Activated CD8-positive, alpha-beta memory T cell treated with anti-CD3 and anti-CD28 coated beads, Interleukin-2, amount 50 U/mL, for 24 hours (primary cell): ENCODE data around the gene FAM221A.
"Not testable (repeated sequence)": the region's sequence is repeated elsewhere in the genome, so short reads cannot be mapped to it uniquely, and the experiment has no call there.

ENCODE experiments used
- DNase-seq: peaks from one replicate; pipeline ENCODE4 v3.0.0-alpha.2; 2020; ENCODE audit errors: extremely low read depth

The FAM221A gene, protein sequence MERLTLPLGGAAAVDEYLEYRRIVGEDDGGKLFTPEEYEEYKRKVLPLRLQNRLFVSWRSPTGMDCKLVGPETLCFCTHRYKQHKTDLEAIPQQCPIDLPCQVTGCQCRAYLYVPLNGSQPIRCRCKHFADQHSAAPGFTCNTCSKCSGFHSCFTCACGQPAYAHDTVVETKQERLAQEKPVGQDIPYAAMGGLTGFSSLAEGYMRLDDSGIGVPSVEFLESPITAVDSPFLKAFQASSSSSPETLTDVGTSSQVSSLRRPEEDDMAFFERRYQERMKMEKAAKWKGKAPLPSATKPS

GRCh38 chr7:23679898-23680413 lies at the start of gene FAM221A:
FAM221A (plus strand) TSS chr7:23680199; CDS start chr7:23680219, 20 bp downstream.
- peak; percentile 47 for DNase-seq

DNA sequence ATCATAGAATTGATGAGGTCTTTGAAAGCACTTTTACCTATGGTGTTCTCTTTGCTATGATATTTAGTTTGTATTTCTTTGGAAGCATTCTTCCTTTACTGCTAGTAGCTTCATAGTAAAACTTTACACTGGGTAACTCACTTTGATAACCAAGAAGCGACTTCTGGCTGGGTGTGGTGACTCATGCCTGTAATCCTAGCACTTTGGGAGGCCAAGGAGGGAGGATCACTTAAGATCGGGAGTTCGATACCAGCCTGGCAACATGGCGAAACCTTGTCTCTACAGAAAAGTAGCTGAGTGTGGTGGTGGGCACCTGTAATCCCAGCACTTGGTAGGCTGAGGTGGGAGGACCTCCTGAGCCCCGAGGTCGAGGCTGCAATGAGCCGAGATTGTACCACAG lies 46.6 kb upstream of the FAM221A start:
- no peak for DNase-seq

- no peak for DNase-seq
Measured at GRCh38 chr7:23645822-23646221, 34.2 kb upstream of the FAM221A start.

- no peak for DNase-seq
Measured at GRCh38 chr7:23653942-23654341, 26.1 kb upstream of the FAM221A start.

DNA sequence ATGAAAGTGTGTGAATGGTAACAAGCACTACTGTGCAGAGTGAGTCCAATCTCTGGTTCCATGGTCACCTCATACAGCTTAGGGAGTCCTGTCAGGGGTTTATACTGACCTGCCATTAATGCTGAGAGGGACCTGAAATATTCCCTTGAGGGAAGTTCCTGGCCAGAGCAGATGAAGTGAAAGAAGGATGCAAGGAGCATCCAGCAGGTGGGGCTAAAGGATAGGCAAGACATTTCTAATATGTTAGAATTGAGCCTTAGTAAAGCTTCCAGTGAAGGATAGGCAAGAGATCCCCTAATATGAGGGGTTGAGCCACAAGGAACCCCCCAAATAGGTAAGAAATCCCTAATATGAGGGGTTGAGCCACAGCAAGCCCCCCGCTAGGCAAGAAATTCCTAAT lies 25.5 kb upstream of the FAM221A start:
- DNase-seq, result no peak

- no peak for DNase-seq
Measured at GRCh38 chr7:23655433-23655832, 24.6 kb upstream of the FAM221A start.

- no peak for DNase-seq
Measured at GRCh38 chr7:23658831-23659427, 21.1 kb upstream of the FAM221A start.

- no peak for DNase-seq
Measured at GRCh38 chr7:23661385-23661784, 18.6 kb upstream of the FAM221A start.

- DNase-seq, result no peak
Measured at GRCh38 chr7:23662124-23662983, 17.6 kb upstream of the FAM221A start.

GRCh38 chr7:23662984-23663313 lies 17.1 kb upstream of the FAM221A start:
- DNase-seq, result no peak

DNA sequence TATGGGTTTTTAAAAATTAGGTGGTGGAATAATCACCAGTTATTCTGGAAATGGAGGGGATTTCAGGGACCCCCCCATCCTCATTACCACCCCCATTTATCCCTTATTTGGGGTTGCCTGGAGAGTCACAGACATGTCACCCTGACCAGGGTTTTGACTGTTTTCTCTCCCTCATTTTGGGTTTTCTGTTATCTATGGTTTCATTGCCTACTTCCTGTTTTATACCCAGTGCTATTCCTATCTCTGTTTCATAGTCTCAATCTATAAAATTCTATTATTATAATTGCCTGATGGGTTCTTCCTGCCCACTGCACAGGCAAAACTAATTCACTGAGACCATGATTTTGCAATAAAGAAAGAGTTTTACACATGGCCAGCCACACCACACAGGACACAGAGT lies 15.9 kb upstream of the FAM221A start:
- no peak for DNase-seq

- DNase-seq, result no peak
Measured at GRCh38 chr7:23672033-23672432, 8.0 kb upstream of the FAM221A start.

DNA sequence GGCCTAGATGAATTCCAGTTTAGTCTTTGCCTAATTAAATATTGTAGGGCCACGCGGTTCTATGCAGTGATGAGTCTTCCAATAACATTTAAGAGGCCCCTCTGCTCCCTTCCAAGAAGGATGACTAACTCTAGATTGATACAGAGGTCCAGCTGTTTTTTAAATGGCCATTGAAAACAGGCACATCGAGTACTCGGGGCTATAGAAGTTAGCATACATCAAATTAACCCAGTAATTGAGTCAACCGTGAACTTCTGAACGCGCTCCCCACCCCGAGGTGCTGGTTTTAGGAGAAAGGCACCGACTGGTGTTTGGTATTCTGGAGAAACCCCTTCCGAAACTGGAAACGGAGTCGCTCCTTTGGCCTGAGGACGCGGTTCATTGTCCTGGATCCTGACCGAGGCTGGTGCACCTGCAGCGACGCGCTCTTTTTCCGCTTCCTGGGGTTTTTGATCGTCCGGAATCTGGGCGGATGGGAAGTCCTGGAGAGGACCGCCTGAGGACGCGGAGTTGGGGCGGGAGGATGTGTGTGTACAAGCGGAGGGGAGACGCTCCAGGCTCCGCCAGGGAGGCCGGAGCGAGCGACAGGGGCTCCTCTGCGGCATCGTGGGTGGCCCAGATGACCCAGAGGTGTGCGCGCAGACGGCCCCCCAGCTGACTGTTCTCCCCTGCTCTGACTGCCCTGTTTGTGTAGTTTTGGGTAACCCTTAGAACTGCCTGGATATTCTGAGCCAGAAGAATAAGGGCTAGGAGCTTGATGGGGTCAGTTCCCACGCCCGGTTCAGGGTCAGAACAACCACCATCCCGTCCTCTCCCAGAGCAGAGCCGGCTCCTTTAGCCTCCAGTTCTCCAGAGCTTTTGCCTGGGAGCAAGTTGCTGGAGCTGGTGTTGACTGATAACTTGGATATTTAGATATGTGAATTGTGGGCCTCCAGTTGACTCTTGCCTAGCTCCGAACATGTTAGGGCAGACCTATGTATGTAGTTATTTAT lies 711 bp downstream of the FAM221A start:
- DNase-seq, result no peak

DNA sequence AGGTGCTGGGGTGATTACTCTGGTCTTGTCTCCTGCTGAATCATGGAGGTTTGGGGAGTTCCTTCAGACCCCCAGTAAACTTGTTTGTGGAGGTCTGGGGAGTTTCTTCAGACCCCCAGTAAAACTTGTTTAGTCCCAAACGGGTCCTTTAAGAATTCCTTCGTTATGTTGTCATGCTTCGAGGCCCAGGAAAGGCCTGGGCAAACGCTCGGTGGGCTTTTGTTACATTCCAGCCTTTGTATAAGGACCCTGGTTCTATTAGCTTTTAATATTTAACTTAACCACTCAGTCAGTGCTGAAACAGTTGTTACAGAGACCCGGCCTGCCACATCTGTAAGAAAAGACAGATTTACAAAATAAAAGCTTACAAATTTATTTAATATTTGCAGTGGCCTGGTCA lies 4.0 kb downstream of the FAM221A start:
- not testable (repeated sequence) for DNase-seq

DNA sequence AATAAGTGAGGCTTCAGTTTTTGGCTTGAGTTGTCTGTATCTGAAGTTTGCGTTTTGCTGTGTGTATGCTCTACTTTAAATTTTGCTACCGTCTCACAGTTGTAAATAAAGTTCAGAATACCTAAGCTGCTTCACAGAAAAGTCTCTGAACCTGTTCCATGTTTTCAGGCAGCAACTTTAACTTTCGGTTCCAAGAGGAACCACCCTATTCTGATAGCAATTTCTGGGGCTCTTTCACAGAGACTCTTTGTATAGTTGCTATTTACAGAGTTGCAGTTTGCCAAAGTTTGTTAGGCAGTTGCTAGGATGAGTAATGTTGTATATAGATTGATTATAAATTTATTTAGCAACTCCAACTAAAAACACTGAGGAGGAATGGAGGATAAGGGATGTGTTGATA lies 5.7 kb downstream of the FAM221A start:
- DNase-seq, result no peak

- no peak for DNase-seq
Measured at GRCh38 chr7:23687011-23687410, 7.0 kb downstream of the FAM221A start.

DNA sequence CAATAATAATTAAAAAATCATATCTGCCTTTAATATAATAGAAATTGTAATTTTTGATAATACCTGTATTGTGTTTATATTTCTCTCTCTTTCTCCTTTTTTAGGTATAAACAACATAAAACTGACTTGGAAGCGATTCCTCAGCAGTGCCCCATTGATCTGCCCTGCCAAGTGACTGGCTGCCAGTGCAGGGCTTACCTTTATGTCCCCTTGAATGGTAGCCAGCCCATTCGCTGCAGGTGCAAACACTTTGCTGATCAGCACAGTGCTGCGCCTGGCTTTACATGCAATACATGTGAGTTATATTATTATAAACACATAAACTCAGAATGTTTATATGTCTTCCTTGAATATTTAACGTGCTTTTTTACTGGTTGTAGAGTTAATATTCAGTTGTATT lies 9.2 kb downstream of the FAM221A start:
- no peak for DNase-seq

GRCh38 chr7:23691320-23691719 lies 11.3 kb downstream of the FAM221A start:
- no peak for DNase-seq

- no peak for DNase-seq
Measured at GRCh38 chr7:23693224-23693623, 13.2 kb downstream of the FAM221A start.

- DNase-seq, result no peak
Measured at GRCh38 chr7:23696916-23697441, 17.0 kb downstream of the FAM221A start.

DNA sequence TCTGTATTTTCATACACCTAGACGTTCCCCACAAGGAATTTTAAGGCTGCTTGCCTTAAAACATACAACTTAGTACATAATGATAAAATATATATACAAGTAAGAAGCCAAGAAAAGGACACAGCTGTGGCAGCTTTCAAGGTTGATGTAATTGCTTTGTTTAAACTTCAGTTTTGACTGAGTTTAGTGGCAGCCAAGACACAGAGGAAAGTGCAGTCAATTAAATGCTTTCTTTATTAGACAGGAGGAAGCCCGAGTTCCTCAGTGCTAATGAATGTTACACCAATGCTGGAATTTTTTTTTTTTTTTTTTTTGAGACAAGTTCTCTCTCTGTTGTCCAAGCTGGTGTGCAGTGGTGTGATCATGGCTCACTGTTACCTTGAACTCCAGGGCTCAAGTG lies 18.8 kb downstream of the FAM221A start:
- DNase-seq, result no peak
